ENCODE data around the gene GDE1.

- TF ChIP-seq, protein P1, sequence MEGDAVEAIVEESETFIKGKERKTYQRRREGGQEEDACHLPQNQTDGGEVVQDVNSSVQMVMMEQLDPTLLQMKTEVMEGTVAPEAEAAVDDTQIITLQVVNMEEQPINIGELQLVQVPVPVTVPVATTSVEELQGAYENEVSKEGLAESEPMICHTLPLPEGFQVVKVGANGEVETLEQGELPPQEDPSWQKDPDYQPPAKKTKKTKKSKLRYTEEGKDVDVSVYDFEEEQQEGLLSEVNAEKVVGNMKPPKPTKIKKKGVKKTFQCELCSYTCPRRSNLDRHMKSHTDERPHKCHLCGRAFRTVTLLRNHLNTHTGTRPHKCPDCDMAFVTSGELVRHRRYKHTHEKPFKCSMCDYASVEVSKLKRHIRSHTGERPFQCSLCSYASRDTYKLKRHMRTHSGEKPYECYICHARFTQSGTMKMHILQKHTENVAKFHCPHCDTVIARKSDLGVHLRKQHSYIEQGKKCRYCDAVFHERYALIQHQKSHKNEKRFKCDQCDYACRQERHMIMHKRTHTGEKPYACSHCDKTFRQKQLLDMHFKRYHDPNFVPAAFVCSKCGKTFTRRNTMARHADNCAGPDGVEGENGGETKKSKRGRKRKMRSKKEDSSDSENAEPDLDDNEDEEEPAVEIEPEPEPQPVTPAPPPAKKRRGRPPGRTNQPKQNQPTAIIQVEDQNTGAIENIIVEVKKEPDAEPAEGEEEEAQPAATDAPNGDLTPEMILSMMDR (IDR thresholded peaks at IDR 0.05; ENCODE audit: low read depth, low read length, missing input control): no peak
- TF ChIP-seq GABPA (IDR thresholded peaks at IDR 0.05 in 1 of 2, conservative IDR thresholded peaks at IDR 0.05 in 1 of 2) (no peak), RAD21 (IDR thresholded peaks at IDR 0.05) (no peak), FOXA2 (IDR thresholded peaks at IDR 0.05) (no peak), SP1 (IDR thresholded peaks at IDR 0.05) (no peak), TAF1 (conservative IDR thresholded peaks at IDR 0.05) (no peak), YY1 (IDR thresholded peaks at IDR 0.05) (no peak)
- TF ChIP-seq, protein P2, sequence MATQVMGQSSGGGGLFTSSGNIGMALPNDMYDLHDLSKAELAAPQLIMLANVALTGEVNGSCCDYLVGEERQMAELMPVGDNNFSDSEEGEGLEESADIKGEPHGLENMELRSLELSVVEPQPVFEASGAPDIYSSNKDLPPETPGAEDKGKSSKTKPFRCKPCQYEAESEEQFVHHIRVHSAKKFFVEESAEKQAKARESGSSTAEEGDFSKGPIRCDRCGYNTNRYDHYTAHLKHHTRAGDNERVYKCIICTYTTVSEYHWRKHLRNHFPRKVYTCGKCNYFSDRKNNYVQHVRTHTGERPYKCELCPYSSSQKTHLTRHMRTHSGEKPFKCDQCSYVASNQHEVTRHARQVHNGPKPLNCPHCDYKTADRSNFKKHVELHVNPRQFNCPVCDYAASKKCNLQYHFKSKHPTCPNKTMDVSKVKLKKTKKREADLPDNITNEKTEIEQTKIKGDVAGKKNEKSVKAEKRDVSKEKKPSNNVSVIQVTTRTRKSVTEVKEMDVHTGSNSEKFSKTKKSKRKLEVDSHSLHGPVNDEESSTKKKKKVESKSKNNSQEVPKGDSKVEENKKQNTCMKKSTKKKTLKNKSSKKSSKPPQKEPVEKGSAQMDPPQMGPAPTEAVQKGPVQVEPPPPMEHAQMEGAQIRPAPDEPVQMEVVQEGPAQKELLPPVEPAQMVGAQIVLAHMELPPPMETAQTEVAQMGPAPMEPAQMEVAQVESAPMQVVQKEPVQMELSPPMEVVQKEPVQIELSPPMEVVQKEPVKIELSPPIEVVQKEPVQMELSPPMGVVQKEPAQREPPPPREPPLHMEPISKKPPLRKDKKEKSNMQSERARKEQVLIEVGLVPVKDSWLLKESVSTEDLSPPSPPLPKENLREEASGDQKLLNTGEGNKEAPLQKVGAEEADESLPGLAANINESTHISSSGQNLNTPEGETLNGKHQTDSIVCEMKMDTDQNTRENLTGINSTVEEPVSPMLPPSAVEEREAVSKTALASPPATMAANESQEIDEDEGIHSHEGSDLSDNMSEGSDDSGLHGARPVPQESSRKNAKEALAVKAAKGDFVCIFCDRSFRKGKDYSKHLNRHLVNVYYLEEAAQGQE (IDR thresholded peaks at IDR 0.05): no peak
- TF ChIP-seq, protein P3, sequence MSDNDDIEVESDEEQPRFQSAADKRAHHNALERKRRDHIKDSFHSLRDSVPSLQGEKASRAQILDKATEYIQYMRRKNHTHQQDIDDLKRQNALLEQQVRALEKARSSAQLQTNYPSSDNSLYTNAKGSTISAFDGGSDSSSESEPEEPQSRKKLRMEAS (IDR thresholded peaks at IDR 0.05): no peak
- TF ChIP-seq, protein P4, sequence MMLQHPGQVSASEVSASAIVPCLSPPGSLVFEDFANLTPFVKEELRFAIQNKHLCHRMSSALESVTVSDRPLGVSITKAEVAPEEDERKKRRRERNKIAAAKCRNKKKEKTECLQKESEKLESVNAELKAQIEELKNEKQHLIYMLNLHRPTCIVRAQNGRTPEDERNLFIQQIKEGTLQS (IDR thresholded peaks at IDR 0.05): no peak
Observed at GRCh38 chr16:19460397-19460796, 61.5 kb downstream of the GDE1 start.
